MG63 (cell line): ENCODE measurements around the gene MARK2. TPM values are rescaled to one million over a fixed set of nuclear protein-coding genes. Genes with fewer than 3 reads are reported as not detected.

Source experiments
- DNase-seq: peaks from one replicate; pipeline ENCODE4 v3.0.0-alpha.2; 2020
- H3K27me3 ChIP-seq: fragments of 250-450 bp; sonication (Bioruptor Pico); 2 replicates; pipeline ENCODE4 v1.5.1; 2020; ENCODE audit warnings: mild to moderate bottlenecking, moderate library complexity
- H3K36me3 ChIP-seq: fragments of 250-450 bp; sonication (Bioruptor Pico); 2 replicates; pipeline ENCODE4 v1.5.1; 2020; ENCODE audit warnings: mild to moderate bottlenecking, moderate library complexity
- H3K4me3 ChIP-seq: fragments of 250-450 bp; sonication (Bioruptor Pico); 2 replicates; pipeline ENCODE4 v1.5.1; 2020; ENCODE audit warnings: mild to moderate bottlenecking, moderate library complexity
- H3K9me3 ChIP-seq: fragments of 250-450 bp; sonication (Bioruptor Pico); 2 replicates; pipeline ENCODE4 v1.5.1; 2020; ENCODE audit warnings: mild to moderate bottlenecking, moderate library complexity
- total RNA-seq: library from RNA; depleted of rRNA; stranded (reverse); fragments of >200 nt; shearing (Covaris generic); gene quantifications from 2 replicates; pipeline ENCODE4 v1.2.3, GENCODE V29; 2014; ENCODE audit warnings: low replicate concordance

Gene MARK2
- total RNA-seq, 1 experiment from 2014 or later, result 10.1 TPM

DNA sequence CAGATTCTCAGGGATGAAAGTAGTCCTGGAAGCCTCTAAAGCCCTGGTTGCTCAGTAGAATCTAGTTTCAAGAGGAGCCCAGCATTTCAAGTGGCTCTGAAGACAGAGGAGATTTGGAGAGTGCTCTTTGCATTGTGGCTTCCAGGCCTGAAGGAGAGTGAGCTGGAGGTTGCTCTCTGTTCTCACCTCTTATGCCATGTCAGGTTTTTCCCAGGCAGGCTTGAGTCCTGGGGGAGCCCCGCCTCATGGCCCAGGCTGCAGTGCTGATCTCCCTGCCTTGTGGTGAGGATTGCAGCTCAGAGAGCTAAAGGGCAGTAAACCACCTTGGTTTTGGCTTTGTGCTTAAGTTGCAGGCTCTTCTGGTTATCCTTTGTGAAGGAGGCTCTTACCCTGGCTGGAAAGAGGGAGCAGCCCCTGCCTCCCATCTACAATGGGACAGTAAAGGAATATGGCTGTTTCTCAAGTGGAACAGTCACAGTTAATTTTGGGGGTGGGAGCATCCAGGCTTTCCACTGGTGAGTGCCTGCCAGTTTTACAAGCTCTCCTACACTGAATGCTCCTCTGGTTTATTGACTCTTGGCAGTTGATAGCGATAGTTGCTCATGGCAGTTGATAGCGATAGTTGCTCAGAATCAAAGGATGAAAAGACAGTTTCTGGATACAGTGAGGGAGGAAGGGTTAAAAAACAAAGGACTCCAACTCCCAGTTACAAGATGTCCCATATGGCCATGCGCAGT lies 45.5 kb downstream of the MARK2 start:
- Histone ChIP-seq H3K4me3 (no peak overlapping the region), H3K9me3 (no peaks in the 10 kb centered on the region), H3K27me3 (no peaks in the 10 kb centered on the region), H3K36me3 (no peaks in the 10 kb centered on the region)
- no peak for DNase-seq

DNA sequence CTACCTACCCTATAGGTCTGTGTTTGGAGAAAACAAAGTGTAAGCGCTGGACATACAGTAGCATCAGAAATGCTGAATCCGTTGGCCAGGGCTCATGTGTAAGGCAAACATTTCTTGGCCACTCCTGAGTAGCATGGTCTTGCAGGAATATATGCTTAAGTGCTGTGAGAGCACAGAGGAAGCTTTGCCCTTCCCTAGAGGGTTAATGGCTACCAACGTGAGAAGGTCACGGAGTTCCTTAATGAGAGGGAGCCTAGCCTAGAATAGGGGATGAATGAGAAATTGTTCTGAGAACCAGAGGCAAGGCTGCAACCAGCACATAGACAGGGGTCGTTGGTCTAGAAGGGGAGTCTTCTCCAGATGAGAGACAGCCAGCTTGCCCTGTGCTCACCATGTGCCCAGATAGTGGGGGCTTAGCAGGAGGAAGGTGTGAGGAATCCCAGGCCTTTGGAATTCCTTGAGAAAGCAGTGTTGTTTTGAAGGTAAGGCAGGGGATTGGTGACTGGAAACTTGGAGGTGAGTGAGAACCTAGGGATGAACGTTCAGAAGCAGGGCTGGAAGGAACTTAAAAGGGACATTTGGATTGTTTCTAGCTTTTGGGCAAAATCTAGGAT lies 48.6 kb downstream of the MARK2 start:
- Histone ChIP-seq H3K36me3 (no peaks in the 10 kb centered on the region), H3K4me3 (no peak overlapping the region), H3K27me3 (no peaks in the 10 kb centered on the region), H3K9me3 (no peaks in the 10 kb centered on the region)
- DNase-seq, result no peak

DNA sequence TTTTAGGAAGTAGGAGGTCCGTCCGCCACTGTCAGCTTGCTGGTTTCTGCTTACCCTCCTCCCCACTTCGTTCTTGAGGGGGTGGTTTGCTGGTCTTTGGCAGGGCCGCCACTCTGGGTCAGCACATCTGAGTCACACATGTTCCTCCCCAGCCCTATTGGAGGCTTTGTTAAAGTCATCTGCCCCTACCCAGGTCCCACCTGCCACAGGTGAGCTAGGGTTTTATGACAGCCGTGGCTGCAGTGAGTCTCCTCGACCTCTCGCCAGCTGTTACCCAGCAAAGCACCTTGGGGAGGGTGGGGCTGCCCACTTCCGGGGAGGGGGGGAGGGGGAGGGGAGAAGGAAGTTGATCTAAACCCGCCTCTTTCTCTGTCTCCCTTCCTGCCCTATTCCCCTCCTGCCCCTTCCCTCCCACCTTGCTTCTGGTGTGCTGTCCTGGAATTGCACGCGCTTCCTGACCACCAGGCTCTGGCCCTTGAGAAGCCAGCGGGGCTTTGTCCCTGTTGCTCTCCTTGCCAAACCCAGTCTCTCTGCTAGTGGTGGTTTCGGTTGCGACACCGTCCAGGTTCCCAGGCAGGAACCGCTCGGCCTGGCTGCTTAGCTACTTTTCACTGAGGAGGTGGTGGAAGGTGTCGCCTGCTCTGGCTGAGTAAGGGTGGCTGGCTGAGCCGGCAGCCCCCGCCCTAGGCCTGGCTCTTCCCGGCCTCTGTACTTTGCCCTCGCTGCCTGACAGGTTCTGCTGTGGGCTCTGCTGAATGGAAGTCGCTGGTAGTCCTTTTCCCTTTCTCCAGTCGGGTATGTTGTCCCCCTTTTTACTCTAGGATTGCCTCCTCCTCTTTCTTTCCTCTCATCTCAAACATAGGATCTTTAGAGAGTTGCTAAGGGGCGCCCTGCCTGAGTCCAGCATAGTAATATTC lies 49.5 kb downstream of the MARK2 start:
- peak; percentile 21 for DNase-seq

DNA sequence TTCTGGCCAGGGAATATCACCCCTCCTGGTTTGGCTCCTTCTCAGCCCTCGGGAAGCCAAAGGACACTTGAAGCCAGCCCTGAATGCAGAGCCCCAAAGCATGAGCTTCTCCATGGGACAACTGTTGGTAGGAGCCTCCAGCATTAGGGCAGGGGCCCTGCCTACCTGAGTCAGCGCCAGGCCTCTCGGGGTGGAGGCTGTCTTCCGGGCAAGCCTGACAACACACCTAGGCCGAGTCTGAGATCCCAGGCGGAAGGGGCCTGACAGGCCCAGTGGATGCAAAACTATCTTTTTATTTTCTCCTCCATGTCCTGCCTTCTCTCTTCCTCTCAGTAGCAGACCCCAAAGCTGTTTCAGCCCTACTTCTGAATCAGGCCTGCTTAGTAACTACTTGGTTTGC lies 50.4 kb downstream of the MARK2 start:
- H3K4me3 ChIP-seq, result no peak overlapping the region
- H3K27me3 ChIP-seq, result no peaks in the 10 kb centered on the region
- no peaks in the 10 kb centered on the region for H3K36me3 ChIP-seq
- no peak for DNase-seq
- no peaks in the 10 kb centered on the region for H3K9me3 ChIP-seq

More for the DNA sequence above, 49.5 kb downstream of the MARK2 start:
- Histone ChIP-seq H3K36me3 (no peaks in the 10 kb centered on the region), H3K9me3 (no peaks in the 10 kb centered on the region), H3K4me3 (no peak overlapping the region), H3K27me3 (no peaks in the 10 kb centered on the region)

DNA sequence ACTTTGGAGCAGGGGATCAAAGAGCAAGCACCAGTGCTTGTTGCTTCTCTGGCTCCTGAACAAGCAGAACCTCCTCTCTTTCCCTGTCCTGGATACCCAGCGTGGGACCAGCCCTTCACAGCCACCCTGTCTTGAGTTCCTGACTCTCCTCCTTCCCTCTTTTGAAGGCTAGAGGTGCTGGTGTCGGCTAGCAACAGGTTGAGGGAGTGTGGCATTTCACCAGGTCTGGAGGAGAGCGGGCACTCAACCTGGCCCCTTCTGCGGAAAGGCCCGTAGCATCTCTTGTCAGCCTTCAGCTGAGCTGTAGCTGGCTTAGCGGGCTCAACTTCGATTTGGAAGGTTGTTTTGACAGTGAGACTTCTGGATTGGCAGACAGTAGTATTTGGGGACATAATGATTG lies 51.5 kb downstream of the MARK2 start:
- no peak for DNase-seq
- peaks cover 4% of the 10 kb centered on the region for H3K36me3 ChIP-seq
- no peaks in the 10 kb centered on the region for H3K9me3 ChIP-seq
- H3K4me3 ChIP-seq, result no peak overlapping the region
- H3K27me3 ChIP-seq, result no peaks in the 10 kb centered on the region

DNA sequence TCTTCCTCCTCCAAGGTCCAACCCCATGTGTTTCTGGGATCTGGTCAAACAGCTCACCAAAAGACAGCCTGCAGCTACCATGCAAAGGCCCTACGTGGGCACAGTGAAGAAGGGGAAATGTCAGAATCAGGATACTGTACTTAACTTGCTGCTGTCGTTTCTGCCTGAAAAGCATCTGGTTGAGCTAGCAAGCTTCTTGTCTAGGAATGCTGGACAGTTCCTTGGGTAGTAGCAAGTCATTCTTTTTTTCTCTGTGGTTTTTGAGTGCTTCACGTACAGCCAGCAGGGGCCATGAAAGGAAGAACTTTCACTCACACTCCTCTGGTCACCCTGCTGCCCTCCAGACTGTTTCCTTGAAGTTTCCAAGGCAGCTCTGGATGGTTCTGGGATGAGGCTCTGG lies 53.3 kb downstream of the MARK2 start:
- no peak overlapping the region for H3K4me3 ChIP-seq
- no peaks in the 10 kb centered on the region for H3K27me3 ChIP-seq
- DNase-seq, result no peak
- peaks cover 18% of the 10 kb centered on the region for H3K36me3 ChIP-seq
- H3K9me3 ChIP-seq, result no peaks in the 10 kb centered on the region

DNA sequence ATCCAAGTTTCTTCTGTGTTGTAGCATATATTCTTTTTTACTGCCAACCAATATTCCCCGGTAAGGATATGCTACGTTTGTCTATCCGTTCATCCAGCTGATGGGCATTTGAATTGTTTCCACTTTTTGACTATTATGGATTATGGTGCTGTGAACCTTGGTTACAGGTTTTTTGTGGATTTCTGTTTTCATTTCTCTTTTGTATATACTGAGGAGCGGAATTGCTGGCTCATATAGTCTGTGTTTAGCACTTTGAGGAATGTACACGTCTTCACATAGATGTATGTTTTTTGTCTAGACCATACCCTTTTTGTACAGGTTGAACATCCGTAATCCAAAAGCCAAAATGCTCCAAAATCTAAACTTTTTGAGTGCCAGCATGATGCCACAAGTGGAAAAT lies 54.4 kb downstream of the MARK2 start:
- Histone ChIP-seq H3K9me3 (no peaks in the 10 kb centered on the region), H3K36me3 (peaks cover 30% of the 10 kb centered on the region), H3K27me3 (no peaks in the 10 kb centered on the region), H3K4me3 (no peak overlapping the region)
- DNase-seq, result no peak

DNA sequence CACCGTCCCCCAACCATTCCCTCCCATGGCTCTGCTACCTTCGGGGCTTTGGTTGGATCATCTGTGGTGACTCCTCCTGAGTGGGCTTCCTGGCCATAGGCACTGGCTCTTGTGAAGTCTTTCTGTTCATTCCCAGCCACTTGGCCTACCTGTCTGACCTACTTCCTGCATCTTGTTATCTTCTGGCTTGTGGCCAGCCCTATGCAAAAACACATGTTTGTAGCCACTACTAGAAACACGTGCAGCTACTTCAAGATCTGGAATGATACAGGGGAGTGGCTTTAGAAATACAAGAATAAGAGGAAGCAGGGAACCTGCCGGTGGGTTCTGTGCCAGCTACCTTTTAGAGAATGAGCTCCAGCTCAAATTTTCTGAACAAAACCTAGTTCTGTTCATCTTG lies 57.2 kb downstream of the MARK2 start:
- Histone ChIP-seq H3K9me3 (no peaks in the 10 kb centered on the region), H3K4me3 (no peak overlapping the region), H3K36me3 (peaks cover 47% of the 10 kb centered on the region), H3K27me3 (no peaks in the 10 kb centered on the region)
- DNase-seq, result no peak

DNA sequence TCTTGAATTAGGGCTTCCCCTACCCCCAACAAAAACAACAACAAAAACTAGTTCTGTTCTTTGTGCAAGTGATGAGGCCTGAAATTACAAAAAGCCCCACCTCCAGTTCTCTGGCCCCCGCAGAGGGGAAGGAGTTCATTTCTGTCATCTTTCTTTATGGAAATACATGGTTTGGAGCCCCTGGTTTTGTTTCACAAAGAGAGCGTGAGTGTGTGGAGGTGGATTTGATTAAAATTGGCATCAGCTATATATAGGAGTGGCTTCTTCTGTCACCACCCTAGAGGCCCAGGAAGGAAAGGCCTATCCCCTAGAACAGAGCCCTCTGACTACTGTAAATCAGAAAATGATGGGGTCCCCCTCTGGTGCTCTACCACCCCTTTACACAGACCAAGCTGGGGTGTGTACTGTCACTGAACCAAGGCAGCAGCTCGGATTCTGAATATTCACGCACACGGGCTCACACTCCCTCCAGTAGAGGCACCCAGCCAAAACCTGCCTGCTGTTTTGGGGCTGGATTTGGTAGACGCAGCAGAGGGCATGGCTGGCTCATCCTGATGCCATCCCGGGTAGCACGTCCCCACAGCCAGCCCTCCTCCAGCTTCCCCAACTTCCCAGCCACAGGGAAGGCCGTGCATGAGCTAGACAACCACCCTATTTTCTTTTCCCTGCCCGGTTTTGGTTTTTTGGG lies 58.7 kb downstream of the MARK2 start:
- no peaks in the 10 kb centered on the region for H3K27me3 ChIP-seq
- H3K36me3 ChIP-seq, result peaks cover 56% of the 10 kb centered on the region
- no peak for DNase-seq
- no peaks in the 10 kb centered on the region for H3K9me3 ChIP-seq
- no peak overlapping the region for H3K4me3 ChIP-seq

DNA sequence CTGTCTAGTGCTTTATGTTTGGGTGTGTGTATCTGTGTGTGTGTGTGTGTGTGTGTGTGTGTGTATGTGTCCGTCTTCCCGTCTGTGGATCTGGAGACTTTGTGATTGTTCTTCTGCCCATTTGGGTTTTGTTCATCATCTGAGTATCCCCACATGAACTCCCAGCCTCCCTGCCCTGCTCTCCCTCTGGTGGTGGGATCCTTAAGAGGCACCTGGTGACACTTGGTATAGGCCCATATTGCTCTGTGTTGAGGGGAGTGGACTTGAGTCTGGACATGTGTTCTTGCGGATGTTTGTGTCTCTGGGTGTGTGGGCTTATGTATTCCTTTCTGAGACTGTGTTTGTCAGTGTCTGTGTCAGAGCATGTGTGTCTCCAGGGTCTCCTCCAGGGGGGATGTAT lies 62.8 kb downstream of the MARK2 start:
- H3K9me3 ChIP-seq, result no peaks in the 10 kb centered on the region
- peaks cover 51% of the 10 kb centered on the region for H3K36me3 ChIP-seq
- no peak for DNase-seq
- H3K27me3 ChIP-seq, result no peaks in the 10 kb centered on the region
- no peak overlapping the region for H3K4me3 ChIP-seq

DNA sequence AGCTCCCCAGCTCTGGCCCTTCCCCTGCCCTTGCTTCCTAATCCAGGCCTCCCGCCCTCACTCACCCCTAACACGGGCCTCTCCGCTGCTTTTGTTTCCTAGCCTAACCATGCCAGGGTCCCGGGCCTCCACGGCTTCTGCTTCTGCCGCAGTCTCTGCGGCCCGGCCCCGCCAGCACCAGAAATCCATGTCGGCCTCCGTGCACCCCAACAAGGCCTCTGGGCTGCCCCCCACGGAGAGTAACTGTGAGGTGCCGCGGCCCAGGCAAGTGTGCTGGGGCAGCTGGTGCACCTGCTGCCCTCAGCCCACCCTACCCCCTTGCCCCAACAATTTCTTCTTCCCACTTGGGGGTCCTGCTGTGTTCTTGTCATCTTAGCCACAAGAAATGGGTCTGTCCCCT lies 65.0 kb downstream of the MARK2 start:
- Histone ChIP-seq H3K36me3 (peaks cover 32% of the 10 kb centered on the region), H3K4me3 (no peak overlapping the region), H3K27me3 (no peaks in the 10 kb centered on the region), H3K9me3 (no peaks in the 10 kb centered on the region)
- no peak for DNase-seq

DNA sequence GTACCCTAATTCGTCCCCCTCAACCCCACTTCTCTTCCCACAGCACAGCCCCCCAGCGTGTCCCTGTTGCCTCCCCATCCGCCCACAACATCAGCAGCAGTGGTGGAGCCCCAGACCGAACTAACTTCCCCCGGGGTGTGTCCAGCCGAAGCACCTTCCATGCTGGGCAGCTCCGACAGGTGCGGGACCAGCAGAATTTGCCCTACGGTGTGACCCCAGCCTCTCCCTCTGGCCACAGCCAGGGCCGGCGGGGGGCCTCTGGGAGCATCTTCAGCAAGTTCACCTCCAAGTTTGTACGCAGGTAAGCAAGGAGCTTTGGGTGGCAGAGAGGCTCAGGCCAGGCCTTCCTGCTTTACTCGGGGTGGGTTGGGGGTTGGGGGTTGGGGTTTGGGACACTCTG lies 65.8 kb downstream of the MARK2 start:
- DNase-seq, result no peak
- Histone ChIP-seq H3K9me3 (no peaks in the 10 kb centered on the region), H3K36me3 (peaks cover 26% of the 10 kb centered on the region), H3K27me3 (no peaks in the 10 kb centered on the region), H3K4me3 (no peak overlapping the region)

DNA sequence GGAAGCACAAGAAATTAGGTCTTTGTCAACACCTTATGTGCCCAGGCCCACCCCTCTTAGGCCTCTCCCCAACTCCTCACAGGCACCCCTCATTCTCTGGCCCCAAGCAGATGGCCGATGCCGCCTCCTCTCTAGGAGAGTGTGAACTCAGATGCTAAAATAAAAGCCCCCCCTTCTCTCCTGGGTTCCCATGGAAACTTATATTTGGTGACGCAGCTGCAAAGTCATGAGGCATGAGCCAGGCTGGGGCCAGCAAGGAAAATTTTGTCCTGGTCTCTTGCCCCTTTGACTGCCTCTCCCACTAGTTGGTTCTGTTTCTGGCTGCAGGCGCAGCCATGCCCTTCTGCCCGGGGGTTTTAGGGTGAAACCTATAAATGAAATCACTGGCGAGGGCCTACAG lies 66.3 kb downstream of the MARK2 start:
- Histone ChIP-seq H3K4me3 (no peak overlapping the region), H3K36me3 (peaks cover 22% of the 10 kb centered on the region)
- DNase-seq, result no peak

DNA sequence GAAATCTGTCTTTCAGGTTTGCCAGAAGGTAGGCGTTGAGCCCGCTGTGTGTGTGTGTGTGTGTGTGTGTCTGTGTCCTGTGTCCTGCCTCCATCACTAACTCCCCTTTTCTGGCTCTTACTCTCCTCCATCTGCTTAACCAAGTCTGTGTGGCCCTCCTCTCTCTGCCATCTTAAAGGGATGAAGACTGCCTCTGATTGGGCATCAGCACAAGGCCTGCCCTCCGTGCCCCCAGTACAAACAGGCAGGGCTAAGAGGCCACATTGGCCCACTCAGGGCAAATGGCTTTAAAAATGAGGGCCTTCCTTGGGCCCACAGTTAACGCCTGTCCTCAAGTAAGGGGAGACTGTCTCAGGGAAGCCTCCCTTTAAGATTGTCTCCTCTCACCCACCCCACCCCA lies 67.2 kb downstream of the MARK2 start:
- H3K27me3 ChIP-seq, result no peaks in the 10 kb centered on the region
- H3K9me3 ChIP-seq, result no peaks in the 10 kb centered on the region
- no peak for DNase-seq
- H3K4me3 ChIP-seq, result no peak overlapping the region
- H3K36me3 ChIP-seq, result peaks cover 16% of the 10 kb centered on the region

More for the DNA sequence above, 66.3 kb downstream of the MARK2 start:
- no peaks in the 10 kb centered on the region for H3K27me3 ChIP-seq
- no peaks in the 10 kb centered on the region for H3K9me3 ChIP-seq

DNA sequence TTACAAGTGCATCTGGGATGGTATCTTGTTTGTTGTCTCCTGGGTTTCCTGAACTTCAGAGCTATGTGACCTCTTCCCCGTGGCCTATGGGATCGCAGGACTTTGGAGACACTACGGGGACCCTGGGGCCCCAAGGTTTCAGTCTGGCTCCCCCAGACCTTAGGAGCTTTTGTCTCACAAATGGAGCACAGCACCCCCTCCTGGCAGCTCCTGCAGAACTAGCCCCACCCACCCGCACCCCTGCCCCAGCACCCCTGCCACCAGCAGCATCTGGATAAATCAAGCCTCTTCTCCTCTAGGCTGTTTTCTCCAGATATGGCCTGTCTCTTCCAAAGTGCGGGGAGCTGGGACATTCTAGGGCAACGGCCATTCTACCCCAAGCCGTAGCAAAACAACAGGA lies 67.7 kb downstream of the MARK2 start:
- no peaks in the 10 kb centered on the region for H3K27me3 ChIP-seq
- no peaks in the 10 kb centered on the region for H3K9me3 ChIP-seq
- peaks cover 15% of the 10 kb centered on the region for H3K36me3 ChIP-seq
- DNase-seq, result no peak
- H3K4me3 ChIP-seq, result no peak overlapping the region

DNA sequence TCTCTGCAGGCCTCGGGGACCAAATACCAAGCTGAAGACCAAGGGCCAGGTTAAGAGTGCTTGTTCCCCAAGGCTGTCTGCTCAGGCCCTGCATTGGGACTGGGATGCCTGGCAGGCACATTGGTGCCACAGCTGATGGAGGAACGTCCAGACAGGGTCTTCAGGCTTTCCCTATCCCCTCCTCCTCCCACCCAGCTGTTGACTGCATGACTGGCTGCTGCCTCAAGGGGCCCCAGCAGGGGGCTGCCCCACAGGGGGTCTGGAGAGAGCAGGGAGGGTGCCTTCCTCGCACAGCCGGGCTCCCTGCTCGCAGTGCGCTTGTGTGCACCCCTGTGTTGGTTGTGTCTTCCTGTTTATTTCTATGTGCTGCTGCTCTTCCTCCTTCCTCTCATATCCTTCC lies 68.2 kb downstream of the MARK2 start:
- no peaks in the 10 kb centered on the region for H3K9me3 ChIP-seq
- H3K4me3 ChIP-seq, result no peak overlapping the region
- peaks cover 10% of the 10 kb centered on the region for H3K36me3 ChIP-seq
- no peaks in the 10 kb centered on the region for H3K27me3 ChIP-seq
- DNase-seq, result no peak
